Measurements from ENCODE around the gene HRCT1.
A peak's percentile ranks its signal among the peaks of the same experiment; 100 is the strongest.
"Not testable (repeated sequence)": the region's sequence is repeated elsewhere in the genome, so short reads cannot be mapped to it uniquely, and the experiment has no call there.

The HRCT1 gene

DNA sequence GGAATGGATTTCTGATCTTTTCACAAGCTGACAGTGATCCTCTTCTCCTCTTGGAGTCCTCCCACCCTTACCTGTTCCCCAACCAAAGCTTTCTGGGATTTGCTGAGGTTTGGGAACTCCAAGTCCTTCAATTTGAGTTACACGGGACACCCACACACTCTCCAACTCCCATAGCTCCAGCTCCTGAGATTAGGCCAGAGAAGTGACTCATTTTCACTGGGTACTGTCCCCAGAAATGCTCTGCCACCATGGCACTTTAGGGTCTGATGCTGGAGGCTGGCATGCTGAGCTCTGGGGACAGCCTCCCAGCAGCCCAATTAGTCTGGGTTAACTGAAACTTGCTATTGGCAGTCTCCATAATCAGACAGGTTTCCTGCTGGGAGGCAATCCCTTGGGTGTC lies 14.0 kb upstream of the HRCT1 start:
- TF ChIP-seq, protein P1, sequence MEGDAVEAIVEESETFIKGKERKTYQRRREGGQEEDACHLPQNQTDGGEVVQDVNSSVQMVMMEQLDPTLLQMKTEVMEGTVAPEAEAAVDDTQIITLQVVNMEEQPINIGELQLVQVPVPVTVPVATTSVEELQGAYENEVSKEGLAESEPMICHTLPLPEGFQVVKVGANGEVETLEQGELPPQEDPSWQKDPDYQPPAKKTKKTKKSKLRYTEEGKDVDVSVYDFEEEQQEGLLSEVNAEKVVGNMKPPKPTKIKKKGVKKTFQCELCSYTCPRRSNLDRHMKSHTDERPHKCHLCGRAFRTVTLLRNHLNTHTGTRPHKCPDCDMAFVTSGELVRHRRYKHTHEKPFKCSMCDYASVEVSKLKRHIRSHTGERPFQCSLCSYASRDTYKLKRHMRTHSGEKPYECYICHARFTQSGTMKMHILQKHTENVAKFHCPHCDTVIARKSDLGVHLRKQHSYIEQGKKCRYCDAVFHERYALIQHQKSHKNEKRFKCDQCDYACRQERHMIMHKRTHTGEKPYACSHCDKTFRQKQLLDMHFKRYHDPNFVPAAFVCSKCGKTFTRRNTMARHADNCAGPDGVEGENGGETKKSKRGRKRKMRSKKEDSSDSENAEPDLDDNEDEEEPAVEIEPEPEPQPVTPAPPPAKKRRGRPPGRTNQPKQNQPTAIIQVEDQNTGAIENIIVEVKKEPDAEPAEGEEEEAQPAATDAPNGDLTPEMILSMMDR (conservative IDR thresholded peaks at IDR 0.05; ENCODE audit: low read length): no peak
- no peak overlapping the region for H3K4me3 ChIP-seq (ENCODE audit: low read length)
- no peak for DNase-seq (ENCODE audit: low read depth)

DNA sequence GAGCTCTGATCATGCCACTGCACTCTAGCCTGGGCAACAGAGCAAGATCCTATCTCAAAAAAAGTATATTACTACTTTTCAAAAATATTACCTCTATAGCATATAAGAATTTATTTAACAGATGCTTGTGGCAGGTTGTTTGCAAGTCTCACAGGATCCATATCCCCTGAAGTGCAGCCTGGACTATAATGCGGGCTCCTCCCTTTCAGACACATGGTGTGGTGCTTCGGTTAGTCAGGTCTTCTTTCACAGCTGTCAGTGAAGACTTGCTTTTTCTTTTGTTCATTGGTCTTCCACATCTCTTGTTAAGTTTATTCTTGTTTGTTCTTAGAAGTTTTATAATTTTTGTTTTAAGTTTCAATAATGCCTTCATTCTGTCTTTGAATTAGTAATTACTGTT lies 9.4 kb upstream of the HRCT1 start:
- TF ChIP-seq, protein P1 (conservative IDR thresholded peaks at IDR 0.05; ENCODE audit: low read length): no peak
- DNase-seq (ENCODE audit: low read depth): no peak
- no peak overlapping the region for H3K4me3 ChIP-seq (ENCODE audit: low read length)

DNA sequence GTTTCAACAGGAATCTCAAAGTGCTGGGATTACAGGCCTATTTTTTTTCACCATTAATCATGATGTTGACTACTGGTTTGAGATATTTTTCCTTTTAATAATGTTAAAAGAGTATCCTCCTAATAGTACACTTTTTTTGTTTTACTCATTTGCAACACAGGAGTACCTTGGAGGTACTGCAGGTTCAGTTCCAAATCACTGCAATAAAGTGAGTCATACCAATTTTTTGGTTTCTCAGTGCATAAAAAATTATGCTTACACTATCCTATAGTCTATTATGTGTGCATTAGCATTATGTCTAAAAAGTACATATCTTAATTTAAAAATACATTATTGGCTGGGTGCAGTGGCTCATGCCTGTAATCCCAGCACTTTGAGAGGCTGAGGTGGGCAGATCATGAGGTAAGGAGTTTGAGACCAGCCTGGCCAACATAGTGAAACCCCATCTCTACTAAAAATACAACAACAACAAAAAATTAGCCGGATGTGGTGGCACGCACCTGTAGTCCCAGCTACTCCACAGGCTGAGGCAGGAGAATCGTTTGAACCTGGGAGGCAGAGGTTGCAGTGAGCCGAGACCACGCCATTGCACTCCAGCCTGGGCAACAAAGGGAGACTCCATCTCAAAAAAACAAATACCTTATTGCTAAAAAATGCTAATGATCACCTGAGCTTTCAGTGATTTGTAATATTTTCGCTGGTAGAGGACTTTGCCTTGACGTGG lies 8.5 kb upstream of the HRCT1 start:
- not testable (repeated sequence) for DNase-seq (ENCODE audit: low read depth)

DNA sequence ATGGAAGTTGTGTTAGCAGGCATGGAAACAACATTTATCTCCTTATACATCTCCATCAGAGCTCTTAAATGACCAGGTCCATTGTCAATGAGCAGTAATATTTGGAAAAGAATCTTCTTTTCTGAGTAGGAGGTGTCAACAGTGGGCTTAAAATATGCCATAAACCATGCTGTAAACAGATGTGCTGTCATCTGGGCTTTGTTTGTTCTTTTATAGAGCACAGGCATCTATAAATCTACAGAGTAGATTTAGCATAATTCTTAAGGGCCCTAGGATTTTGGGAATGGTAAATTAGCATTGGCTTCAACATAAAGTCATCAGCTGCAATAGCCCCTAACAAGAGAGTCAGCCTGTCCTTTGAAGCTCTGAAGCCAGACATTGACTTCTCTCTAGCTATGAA lies 7.7 kb upstream of the HRCT1 start:
- no peak overlapping the region for H3K4me3 ChIP-seq (ENCODE audit: low read length)
- no peak for DNase-seq (ENCODE audit: low read depth)
- TF ChIP-seq, protein P1 (conservative IDR thresholded peaks at IDR 0.05; ENCODE audit: low read length): no peak

More for the DNA sequence above, 8.5 kb upstream of the HRCT1 start:
- not testable (repeated sequence) for H3K4me3 ChIP-seq (ENCODE audit: low read length)

DNA sequence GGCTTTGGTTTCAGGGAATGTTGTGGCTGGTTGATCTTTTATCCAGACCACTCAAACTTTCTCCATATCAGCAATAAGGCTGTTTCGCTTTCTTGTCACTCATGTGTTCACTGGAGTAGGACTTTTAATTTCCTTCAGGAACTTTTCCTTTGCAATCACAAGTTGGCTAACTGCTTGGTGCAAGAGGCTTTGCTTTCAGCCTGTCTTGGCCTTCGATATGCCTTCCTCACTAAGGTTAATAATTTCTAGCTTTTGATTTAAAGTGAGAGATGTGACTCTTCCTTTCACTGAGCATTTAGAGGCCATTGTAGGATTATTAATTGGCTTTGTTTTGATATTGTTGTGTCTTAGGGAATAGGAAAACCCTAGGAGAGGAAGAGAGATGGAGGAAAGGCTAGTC lies 7.0 kb upstream of the HRCT1 start:
- no peak overlapping the region for H3K4me3 ChIP-seq (ENCODE audit: low read length)
- no peak for DNase-seq (ENCODE audit: low read depth)
- TF ChIP-seq, protein P1 (conservative IDR thresholded peaks at IDR 0.05; ENCODE audit: low read length): no peak

DNA sequence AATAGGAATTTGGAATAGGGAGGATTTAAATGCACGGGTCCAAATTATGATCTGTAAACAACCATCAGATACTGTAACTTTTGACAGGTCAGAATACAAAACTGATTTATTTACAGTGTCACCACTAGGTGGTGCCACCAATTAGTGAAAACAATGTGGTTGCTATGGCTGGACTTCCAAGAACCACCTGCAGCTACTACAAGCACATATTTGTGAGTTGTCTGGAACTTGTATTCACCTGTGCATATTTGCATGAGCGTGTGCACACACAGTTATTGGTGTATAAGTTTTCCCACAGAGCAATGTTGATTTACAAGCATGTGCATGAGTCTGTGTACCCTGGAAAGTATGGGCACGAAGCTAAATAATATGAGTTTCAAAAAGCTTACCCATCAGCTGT lies 3.0 kb upstream of the HRCT1 start:
- H3K4me3 ChIP-seq (ENCODE audit: low read length): no peak overlapping the region
- peak; percentile 56 for DNase-seq (ENCODE audit: low read depth)
- TF ChIP-seq, protein P1 (conservative IDR thresholded peaks at IDR 0.05; ENCODE audit: low read length): peak; percentile 59

DNA sequence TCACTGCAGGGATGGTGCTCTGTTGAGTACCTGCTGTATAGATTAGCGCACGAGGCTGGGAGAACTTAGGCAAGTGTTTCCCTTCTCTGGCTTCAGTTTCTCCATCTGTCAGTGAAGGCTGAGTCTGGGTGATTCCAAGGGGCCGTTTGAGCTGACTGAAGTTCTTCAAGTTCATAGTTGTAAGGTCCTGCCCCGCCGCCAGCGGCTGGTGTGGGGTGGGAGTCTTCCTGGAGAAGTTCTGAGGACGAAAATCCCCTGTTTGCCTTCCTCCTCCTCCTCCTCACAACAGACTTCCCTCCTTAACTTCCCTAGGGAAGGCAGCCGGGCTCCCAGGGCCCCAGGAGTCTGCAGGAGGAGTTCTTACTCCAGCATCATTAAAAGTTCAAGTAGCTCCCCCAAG lies 1.7 kb upstream of the HRCT1 start:
- no peak for DNase-seq (ENCODE audit: low read depth)
- no peak overlapping the region for H3K4me3 ChIP-seq (ENCODE audit: low read length)
- TF ChIP-seq, protein P1 (conservative IDR thresholded peaks at IDR 0.05; ENCODE audit: low read length): no peak
